ENCODE data around the gene MANBA.

The MANBA gene

DNA sequence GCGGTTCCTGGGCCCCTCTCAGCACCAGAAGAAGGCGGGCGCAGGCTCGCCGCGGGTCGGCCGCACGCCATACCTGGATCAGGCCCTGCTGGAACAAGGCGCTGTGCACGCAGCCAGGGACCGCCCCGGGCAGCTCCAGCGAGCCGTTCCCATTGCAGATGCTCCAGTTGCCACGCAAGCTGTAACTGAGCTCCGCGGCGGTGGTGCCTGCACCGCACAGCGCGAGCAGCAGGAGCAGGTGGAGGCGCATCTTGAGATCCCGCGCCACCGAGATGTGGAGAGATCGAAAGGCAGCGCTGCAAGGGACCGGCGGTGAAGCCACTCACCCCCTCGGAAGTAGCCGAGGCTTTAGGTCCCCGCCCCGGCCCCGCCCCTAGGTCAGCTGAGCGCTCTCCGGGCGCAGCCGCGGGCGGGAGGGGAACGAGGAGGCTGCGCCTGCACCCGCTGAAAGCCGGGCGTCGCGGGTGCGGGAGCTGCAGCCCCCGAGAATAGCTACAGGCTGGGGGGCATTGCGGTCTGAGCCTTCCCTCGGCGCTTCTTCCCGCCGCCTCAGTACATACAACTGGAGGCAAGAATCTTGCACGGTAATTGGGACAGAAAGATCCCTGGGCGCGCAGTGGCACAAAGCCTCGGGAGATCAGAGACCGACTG, at the start of gene MANBA:
MANBA (minus strand) TSS at position 324 of the 651 bp plus-strand sequence; CDS start at position 250, 74 bp downstream.
- peak; percentile 11 for DNase-seq

- no peak for DNase-seq
Measured at GRCh38 chr4:102809691-102810090, 48.9 kb upstream of the MANBA start.

- DNase-seq = no peak
Measured at GRCh38 chr4:102809190-102809589, 48.4 kb upstream of the MANBA start.

GRCh38 chr4:102808009-102808408, 47.2 kb upstream of the MANBA start:
- no peak for DNase-seq

DNA sequence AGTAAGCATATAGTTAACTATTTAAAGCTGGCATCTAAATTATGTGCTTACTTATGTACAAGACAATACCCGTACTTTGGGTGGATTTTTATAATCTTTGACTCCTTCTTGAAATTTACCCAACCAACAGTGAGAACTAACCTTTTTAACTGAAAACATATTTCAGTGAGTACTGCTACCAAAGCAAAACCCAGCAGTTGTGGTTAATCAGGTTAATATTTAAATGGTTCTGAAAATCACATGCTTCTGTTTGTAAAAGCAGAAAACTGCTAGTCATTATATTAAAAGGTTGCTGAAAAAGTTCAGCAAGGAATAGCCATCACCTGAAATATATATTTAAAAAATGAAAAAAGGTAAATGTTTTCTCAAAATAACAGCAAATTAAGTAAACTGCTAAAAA, 46.6 kb upstream of the MANBA start:
- no peak for DNase-seq

GRCh38 chr4:102799816-102800215, 39.0 kb upstream of the MANBA start:
- no peak for DNase-seq

GRCh38 chr4:102794999-102795398, 34.2 kb upstream of the MANBA start:
- DNase-seq = no peak

DNA sequence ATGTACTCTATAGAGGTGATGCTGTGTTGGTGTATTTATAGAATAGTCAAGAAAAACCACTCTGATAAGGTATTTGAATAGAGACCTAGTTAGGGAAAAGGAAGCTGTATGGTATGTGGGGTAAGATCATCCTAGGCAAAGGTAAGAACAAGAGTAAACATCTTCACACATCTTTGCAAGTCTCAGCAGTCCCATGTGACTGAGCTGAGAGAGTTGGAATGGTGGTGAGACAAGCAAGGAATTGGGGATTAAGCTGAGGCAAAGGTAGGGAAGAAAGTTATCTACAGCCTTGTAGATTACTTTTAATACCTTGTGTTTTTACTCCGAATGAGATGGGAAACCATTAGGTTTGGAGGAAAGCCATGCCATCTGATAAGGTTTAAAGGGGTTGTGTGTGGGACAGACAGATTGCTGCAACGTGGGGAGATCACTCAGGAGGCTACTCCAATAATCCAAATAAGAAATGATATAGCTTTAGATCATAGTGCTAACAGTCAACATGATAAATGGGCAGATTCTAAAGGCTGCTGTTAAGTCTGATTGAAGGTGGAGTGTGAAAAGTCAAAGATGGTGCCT, 31.7 kb upstream of the MANBA start:
- DNase-seq = no peak

GRCh38 chr4:102791318-102791835, 30.6 kb upstream of the MANBA start:
- no peak for DNase-seq

- no peak for DNase-seq
Measured at GRCh38 chr4:102789317-102789717, 28.5 kb upstream of the MANBA start.

DNA sequence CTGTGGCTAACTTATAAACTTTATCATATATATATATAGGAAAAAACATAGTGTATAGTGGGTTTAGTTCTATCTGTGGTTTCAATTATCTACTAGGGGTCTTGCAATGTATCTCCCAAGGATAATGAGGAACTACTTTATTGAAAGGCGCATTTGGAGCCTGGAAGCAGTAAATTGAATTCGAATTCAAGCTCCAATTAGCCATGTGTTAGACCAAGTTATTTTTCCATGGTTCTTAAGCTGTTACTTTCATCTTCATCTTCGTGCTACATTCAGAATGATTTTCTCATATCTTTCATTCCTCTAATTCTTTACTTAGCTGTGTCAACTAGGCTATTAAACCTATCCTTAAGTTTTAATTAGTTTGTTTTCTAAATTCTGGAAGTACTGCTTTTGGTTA, 27.2 kb upstream of the MANBA start:
- DNase-seq = no peak

DNA sequence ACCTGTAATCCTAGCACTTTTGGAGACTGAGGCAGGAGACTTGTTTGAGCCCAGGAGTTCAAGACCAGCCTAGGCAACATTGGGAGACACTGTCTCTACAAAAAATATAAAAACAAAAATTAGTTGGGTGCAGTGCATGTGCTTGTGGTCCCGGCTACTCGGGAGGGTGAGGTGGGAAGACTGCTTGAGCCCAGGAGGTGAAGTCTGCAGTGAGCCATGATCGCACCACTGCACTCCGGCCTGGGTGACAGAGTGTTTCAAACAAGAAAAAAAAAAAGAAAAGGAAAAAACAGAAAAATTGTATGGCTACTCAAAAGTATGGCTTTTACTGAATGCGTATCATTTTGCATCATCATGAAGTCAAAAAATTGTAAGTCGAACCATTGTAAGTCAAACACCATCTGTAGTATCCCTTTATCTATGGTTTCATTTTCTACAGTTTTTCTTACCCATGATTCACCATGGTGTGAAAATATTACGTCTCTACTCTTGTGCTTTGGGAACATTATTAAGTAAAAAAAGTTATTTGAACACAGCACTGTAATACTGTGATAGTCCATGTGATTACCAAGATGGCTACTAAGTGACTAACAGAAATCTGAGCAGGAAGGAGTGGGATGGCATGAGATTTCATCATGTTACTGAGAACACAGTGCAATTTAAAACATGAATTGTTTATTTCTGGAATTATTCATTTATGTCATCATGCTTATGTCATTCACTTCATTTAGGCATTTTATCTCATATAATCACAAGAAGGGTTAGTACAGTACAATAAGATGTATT, 26.5 kb upstream of the MANBA start:
- no peak for DNase-seq

DNA sequence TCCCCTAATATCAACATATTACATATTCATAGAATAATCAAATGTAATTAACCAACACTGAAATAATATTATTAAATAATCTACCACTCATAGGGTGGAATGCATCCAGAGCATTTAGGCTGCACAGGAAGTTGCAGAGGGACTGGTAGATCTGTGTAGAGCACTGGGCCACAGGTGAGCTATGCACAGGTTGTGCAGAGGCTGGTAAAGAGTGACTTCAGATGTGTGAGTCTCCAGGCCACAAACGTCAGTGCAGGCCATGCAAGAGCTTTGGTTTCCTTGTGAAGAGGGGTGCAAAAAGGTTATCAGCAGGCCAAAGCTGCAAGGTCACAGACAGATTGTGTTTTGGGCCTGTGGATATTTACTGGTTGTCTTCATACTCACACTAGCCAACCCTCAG, 25.5 kb upstream of the MANBA start:
- no peak for DNase-seq

GRCh38 chr4:102783006-102783405, 22.2 kb upstream of the MANBA start:
- DNase-seq = no peak

DNA sequence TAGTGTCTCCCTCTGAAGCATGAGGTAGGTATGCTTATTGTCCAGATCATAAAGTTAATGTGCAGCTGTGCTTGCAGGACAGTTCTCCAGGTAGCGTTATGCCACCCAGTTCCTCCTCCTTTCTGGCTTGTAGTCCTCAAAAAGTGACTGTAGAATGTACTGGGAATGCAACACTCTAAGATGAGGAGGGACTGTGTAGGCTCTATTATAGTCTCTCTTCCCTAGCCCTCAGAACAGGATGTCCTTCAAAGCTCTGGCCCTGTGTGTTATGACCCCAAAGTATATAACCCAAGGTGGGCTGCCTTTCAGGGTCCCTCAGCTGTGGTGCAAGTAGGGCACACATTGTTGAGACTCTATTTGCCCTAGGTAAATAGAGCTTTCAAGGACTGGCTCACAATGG, 20.8 kb upstream of the MANBA start:
- no peak for DNase-seq

DNA sequence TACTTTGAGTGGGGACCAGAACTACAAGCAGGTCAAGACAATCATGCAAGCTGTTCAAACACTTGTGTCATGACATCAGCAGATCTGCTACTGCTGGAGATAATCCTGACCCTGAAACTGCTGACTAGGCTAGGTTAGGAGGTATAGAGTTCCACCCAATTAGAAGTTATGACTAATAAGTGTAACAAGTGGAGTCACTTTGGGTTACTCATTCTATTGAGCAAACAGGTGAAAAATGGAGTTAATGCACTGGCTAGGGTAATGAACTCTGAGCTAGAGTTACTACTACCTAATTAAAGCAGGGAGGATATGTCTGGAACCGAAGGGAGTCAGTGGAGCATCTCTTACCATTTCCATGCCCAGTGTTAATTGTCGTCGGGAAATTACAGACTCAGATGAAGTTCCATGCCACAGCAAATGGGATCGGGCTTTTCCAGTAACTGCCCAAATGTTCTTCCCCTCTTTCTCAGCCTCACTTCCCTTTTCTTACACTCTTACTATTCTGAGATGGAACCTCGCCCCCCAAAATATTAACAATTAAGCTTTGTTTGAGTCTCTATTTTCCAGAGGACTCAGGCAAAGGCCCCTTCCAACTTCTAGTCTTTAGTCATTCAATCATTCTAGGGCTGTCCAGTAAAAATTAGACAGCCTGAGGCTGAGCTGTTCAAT, 19.8 kb upstream of the MANBA start:
- DNase-seq = no peak

DNA sequence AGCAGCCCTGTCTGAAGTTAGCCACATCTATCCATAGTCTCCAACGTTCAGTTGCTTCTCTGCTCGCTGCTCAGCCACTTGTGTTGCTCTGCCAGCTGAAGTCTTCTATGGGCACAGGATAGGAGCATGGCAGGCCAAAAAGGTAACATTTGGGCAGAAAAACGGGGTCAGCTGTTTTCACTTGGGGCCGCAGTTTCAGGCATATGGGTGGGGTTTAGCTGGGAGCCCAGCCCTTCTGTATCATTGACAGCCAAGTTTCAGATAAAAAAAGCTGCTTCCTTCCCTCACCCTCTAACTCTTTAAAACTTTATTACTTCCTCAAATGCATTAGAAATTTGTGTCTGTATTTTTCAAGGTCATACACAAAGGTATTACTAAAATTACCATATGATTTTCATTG, 18.4 kb upstream of the MANBA start:
- DNase-seq = no peak

- DNase-seq = no peak
Measured at GRCh38 chr4:102778720-102779119, 18.0 kb upstream of the MANBA start.

DNA sequence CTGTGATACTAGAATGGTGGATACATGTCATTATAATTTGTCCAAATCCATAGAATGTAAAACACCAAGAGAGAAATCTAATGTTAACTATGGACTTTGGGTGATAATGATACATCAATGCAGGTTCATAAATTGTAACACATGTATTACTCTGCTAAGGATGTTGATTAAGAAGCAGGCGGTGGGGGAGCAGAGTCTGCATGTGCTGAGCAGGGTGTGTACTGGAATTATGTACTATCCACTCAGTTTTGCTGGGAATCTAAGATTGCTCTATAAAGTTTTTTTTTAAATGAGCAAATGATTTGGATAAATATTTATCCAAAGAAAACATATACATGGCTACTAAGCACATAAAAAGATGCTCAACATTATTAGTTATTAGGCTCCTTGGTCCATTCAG, 15.0 kb upstream of the MANBA start:
- DNase-seq = no peak

DNA sequence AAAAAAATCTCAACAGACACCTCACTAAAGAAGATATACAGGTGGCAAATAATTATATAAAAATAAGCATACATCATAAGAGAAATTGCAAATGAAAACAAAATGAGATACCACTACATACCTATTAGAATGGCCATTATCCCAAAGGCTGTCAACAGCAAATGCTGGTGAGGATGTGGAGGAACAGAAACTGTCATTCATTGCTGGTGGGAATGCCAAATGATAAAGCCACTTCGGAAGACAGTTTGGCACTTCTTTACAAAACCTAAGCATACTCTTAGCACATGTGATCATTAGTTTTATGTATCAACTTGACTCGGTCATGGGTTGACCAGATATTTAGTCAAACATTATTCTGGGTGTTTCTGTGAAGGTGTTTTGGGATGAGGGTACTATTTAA, 13.5 kb upstream of the MANBA start:
- no peak for DNase-seq

DNA sequence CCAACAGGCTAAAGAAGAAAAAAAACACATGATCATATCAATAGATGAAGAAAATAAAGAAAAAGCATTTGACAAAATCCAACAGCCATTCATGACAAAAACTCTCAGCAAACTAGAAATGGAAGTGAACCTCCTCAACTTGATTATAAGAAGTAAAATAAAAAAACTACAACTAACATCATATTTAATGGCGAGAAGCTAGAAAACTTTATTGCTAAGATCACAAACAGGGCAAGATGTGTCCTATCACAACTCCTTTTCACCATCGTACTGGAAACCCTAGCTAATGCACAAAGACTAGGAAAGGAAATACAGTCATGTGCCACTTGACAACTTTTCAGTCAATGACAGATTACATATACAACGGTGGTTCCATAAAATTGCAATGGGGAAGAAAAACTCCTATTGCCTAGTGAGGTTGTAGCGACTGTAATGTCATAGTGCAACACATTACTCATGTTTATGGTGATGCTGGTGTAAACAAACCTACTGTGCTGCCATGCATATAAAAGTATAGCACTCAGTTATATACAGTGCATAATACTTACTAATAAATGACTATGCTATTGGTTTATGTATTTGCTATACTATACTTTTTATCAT, 12.1 kb upstream of the MANBA start:
- no peak for DNase-seq

DNA sequence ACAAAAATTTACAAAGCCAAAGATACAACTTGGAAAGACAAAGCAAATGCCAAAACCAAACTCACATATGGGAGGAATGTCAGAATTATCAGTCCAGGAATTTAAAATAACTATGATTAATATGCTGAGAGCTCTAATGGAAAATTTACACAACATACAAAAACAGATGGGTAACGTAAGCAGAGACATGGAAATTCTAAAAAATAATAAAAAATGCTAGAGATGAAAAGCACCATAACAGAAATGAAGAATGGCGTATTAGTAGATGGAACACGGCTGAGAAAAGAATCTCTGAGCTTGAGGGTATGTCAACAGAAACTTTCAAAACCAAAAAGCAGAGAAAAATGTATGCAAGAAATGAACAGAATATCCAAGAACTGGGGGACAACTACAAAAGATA, 4.1 kb upstream of the MANBA start:
- DNase-seq = no peak

DNA sequence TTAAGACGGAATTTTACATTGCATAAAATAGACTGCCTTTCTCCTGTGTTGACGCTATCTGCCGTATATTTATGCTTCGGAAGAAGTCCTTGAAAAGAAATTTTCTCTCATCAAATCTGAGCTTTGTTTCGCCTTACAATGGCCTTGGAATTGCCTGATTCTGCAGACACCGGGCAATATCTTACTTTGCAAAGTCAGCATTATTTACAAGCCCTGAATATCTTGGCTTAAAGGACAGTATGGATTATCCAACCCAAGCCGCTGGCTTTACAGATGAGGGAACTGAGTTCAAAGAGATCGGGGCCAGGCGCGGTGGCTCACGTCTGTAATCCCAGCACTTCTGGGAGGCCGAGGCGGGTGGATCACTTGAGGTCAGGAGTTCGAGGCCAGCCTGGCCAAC, 1.1 kb upstream of the MANBA start:
- no peak for DNase-seq

Measured in NCI-H2107 (cell line).